HepG2 (cell line): ENCODE measurements around the gene METAP1D. TPM values are rescaled to one million over a fixed set of nuclear protein-coding genes. Genes with fewer than 3 reads are reported as not detected.
A peak's percentile ranks its signal among the peaks of the same experiment; 100 is the strongest.

Experiments used
- DZIP1 ChIP-seq: sonication (generic); formaldehyde crosslinking; IDR thresholded peaks from 2 replicates; pipeline ENCODE4 v1.5.0; 2020; ENCODE audit warnings: mild to moderate bottlenecking, missing genetic modification reagents
- FOXJ3 ChIP-seq: sonication (generic); formaldehyde crosslinking; IDR thresholded peaks from 2 replicates; pipeline ENCODE4 v1.4.0; 2020; ENCODE audit warnings: missing genetic modification reagents, mild to moderate bottlenecking, borderline replicate concordance
- HMG20A ChIP-seq: IDR thresholded peaks from 2 replicates; pipeline ENCODE4 v1.6.1; 2016; ENCODE audit warnings: borderline replicate concordance
- HNF4A ChIP-seq: sonication (generic); formaldehyde crosslinking; IDR thresholded peaks from 2 replicates; pipeline ENCODE4 v1.4.0; 2020; ENCODE audit warnings: missing genetic modification reagents
- KLF15 ChIP-seq: sonication (generic); formaldehyde crosslinking; IDR thresholded peaks from 2 replicates; pipeline ENCODE4 v1.8.1; 2023; ENCODE audit warnings: borderline replicate concordance, mild to moderate bottlenecking, inconsistent platforms, missing genetic modification reagents, mixed read lengths
- SRSF4 ChIP-seq: fragments of 200-400 bp; formaldehyde crosslinking; IDR thresholded peaks from one replicate; pipeline ENCODE4 v1.6.1; 2018; ENCODE audit warnings: mild to moderate bottlenecking, low read depth, low read length, moderate library complexity; ENCODE audit not compliant: poor library complexity, severe bottlenecking
- TBX3 ChIP-seq: fragments of 450-650 bp; IDR thresholded peaks from 2 replicates; pipeline ENCODE4 v1.6.1; 2017; ENCODE audit warnings: antibody characterized with exemption, mild to moderate bottlenecking, inconsistent platforms, borderline replicate concordance
- TRIM24 ChIP-seq: sonication (generic); formaldehyde crosslinking; IDR thresholded peaks from 2 replicates; pipeline ENCODE4 v1.8.0; 2022; ENCODE audit warnings: mild to moderate bottlenecking, missing genetic modification reagents
- ZFY ChIP-seq: sonication (generic); formaldehyde crosslinking; IDR thresholded peaks from 2 replicates; pipeline ENCODE4 v1.4.0; 2020; ENCODE audit warnings: missing genetic modification reagents
- ZKSCAN8 ChIP-seq: IDR thresholded peaks from 2 replicates; pipeline ENCODE4 v1.6.1; 2016; ENCODE audit warnings: borderline replicate concordance, missing genetic modification reagents, missing compliant biosample characterization
- ZNF138 ChIP-seq: sonication (generic); formaldehyde crosslinking; IDR thresholded peaks from 2 replicates; pipeline ENCODE4 v1.5.0; 2020; ENCODE audit warnings: mild to moderate bottlenecking, low read depth, missing genetic modification reagents
- ZNF274 ChIP-seq: sonication (generic); formaldehyde crosslinking; IDR thresholded peaks from 2 replicates; pipeline ENCODE4 v1.5.1; 2020; ENCODE audit warnings: mild to moderate bottlenecking, missing genetic modification reagents
- ZNF451 ChIP-seq: sonication (generic); formaldehyde crosslinking; IDR thresholded peaks from 2 replicates; pipeline ENCODE4 v1.5.0; 2020; ENCODE audit warnings: mild to moderate bottlenecking, missing genetic modification reagents
- ZNF547 ChIP-seq: sonication (generic); formaldehyde crosslinking; IDR thresholded peaks from 2 replicates; pipeline ENCODE4 v1.5.1; 2020; ENCODE audit warnings: mild to moderate bottlenecking, missing genetic modification reagents
- ZNF569 ChIP-seq: sonication (generic); formaldehyde crosslinking; IDR thresholded peaks from 2 replicates; pipeline ENCODE4 v1.5.0; 2020; ENCODE audit warnings: mild to moderate bottlenecking, missing genetic modification reagents, moderate library complexity, borderline replicate concordance
- ZNF709 ChIP-seq: sonication (generic); formaldehyde crosslinking; IDR thresholded peaks from 2 replicates; pipeline ENCODE4 v1.5.0; 2020; ENCODE audit warnings: mild to moderate bottlenecking, missing genetic modification reagents
- ZNF839 ChIP-seq: sonication (generic); formaldehyde crosslinking; IDR thresholded peaks from 2 replicates; pipeline ENCODE4 v1.4.0; 2020; ENCODE audit warnings: missing genetic modification reagents, mild to moderate bottlenecking, borderline replicate concordance
- polyA plus RNA-seq, 8 experiments: library from polyadenylated mRNA; depleted of rRNA in 3 of 8; stranded (reverse) in 7 of 8; unstranded in 1 of 8; fragments of >200 nt; fragmentation: Illumina TruSeq in 4 of 8; extraction: Trizol in 4 of 8; gene quantifications; 2 replicates each; pipeline versions ENCODE4 v1.2.1 to v1.2.3, GENCODE V29; 2011 to 2016; ENCODE audit warnings: low read depth in 4 of 8, missing spikeins in 1 of 8, mixed read lengths in 1 of 8; ENCODE audit not compliant: insufficient read depth in 1 of 8
- total RNA-seq, 5 experiments: library from RNA; depleted of rRNA; stranded (reverse); fragments of >200 nt; fragmentation: Illumina TruSeq; extraction: Trizol; gene quantifications; 2 replicates each; pipeline ENCODE4 v1.2.3, GENCODE V29; 2016; ENCODE audit warnings: low read depth in 1 of 5
- TF ChIP-seq, protein P1 (sequence below): sonication (generic); formaldehyde crosslinking; IDR thresholded peaks from 2 replicates; pipeline ENCODE4 v1.8.1; 2023; ENCODE audit warnings: mild to moderate bottlenecking, inconsistent platforms, moderate library complexity, missing genetic modification reagents, borderline replicate concordance
- TF ChIP-seq, protein P2 (sequence below): sonication (generic); formaldehyde crosslinking; IDR thresholded peaks from 2 replicates; pipeline ENCODE4 v1.4.0; 2020; ENCODE audit warnings: missing genetic modification reagents
- TF ChIP-seq, protein P3 (sequence below): sonication (generic); formaldehyde crosslinking; IDR thresholded peaks from 2 replicates; pipeline ENCODE4 v1.8.1; 2023; ENCODE audit warnings: mild to moderate bottlenecking, moderate library complexity, missing genetic modification reagents
- TF ChIP-seq, protein P4 (sequence below): sonication (generic); formaldehyde crosslinking; IDR thresholded peaks from 2 replicates; pipeline ENCODE4 v1.5.0; 2020; ENCODE audit warnings: missing genetic modification reagents

METAP1D gene
- total and polyA plus RNA-seq, 2 of the 13 experiments (the other 11 are each of a cell fraction or from before 2014, with no cell fraction given) = 14.7 to 21.6 TPM

DNA sequence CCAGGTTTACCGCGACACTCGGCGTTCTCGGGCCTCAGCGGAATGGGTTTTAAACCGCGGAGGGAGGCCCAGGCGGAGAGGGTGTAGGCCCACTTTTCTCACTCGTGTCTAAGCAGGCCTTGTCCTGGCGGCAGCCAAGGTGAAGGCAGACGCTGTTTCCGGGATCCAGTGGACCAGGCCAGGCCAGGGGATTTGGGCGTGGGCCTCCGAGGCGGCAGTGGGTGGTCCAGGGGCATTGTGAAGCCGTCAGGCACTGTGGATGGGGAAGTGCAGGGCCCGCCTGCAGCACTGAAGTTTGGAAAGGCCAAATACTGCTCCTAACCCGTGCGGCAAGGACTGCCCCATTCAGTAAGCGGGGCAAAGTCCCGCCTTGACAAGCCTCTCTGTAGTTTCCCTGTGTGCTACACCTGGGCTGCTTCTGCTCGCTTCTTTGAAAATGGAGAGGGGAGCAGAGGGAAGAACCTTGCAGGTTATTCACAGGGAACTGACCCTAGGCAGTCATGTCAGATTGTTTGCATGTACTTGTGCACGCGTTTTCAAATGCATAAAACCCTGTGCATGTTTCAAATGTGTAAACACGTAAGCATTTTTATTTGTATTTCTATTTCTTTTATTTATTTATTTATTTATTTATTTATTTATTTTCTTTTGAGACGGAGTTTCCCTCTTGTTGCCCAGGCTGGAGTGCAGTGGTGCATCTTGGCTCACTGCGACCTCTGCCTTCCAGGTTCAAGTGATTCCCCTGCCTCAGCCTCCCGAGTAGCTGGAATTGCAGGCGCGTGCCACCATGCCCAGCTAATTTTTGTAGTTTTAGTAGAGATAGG is 110.4 kb downstream of the METAP1D start (continued):
- TF ChIP-seq, protein P1, sequence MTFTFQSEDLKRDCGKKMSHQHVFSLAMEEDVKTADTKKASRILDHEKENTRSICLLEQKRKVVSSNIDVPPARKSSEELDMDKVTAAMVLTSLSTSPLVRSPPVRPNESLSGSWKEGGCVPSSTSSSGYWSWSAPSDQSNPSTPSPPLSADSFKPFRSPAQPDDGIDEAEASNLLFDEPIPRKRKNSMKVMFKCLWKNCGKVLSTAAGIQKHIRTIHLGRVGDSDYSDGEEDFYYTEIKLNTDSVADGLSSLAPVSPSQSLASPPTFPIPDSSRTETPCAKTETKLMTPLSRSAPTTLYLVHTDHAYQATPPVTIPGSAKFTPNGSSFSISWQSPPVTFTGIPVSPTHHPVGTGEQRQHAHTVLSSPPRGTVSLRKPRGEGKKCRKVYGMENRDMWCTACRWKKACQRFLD (CRISPR knock-in tag) = 0 out of 2 replicates have a peak, but pooled peaks have one; percentile 50
- TF ChIP-seq ZNF451 (0 out of 2 replicates have a peak, but pooled peaks have one; percentile 41), ZNF839 (CRISPR knock-in tag) (no peak), DZIP1 (no peak), KLF15 (CRISPR knock-in tag) (no peak), ZNF274 (CRISPR knock-in tag) (0 out of 2 replicates have a peak, but pooled peaks have one; percentile 33), HNF4A (CRISPR knock-in tag) (peak; percentile 38; the same call in 1 of the 2 replicates), SRSF4 (no peak), FOXJ3 (no peak), TBX3 (no peak), ZNF709 (CRISPR knock-in tag) (no peak), TRIM24 (no peak), ZNF569 (CRISPR knock-in tag) (no peak), HMG20A (CRISPR knock-in tag) (no peak), ZNF138 (no peak), ZFY (peak; percentile 61; the same call in 1 of the 2 replicates), ZNF547 (no peak), ZKSCAN8 (no peak)
- TF ChIP-seq, protein P2, sequence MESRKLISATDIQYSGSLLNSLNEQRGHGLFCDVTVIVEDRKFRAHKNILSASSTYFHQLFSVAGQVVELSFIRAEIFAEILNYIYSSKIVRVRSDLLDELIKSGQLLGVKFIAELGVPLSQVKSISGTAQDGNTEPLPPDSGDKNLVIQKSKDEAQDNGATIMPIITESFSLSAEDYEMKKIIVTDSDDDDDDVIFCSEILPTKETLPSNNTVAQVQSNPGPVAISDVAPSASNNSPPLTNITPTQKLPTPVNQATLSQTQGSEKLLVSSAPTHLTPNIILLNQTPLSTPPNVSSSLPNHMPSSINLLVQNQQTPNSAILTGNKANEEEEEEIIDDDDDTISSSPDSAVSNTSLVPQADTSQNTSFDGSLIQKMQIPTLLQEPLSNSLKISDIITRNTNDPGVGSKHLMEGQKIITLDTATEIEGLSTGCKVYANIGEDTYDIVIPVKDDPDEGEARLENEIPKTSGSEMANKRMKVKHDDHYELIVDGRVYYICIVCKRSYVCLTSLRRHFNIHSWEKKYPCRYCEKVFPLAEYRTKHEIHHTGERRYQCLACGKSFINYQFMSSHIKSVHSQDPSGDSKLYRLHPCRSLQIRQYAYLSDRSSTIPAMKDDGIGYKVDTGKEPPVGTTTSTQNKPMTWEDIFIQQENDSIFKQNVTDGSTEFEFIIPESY (CRISPR knock-in tag) = peak; percentile 87
- TF ChIP-seq, protein P3, sequence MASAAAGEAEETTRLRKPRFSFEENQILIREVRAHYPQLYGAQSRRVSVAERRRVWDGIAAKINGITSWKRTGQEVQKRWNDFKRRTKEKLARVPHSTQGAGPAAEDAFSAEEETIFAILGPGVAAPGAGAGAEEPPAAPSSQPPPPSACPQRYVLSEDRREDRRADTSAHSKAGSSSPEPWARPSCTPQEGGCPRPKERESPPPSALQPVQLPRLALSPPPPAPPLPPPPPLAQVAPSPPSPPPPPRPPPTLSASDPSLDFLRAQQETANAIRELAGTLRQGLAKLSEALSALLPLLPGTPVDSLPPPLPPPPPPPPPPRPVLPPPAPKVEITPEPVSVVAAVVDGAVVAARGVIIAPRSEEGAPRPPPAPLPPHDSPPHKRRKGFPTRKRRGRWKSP (CRISPR knock-in tag) = no peak
- TF ChIP-seq, protein P4, sequence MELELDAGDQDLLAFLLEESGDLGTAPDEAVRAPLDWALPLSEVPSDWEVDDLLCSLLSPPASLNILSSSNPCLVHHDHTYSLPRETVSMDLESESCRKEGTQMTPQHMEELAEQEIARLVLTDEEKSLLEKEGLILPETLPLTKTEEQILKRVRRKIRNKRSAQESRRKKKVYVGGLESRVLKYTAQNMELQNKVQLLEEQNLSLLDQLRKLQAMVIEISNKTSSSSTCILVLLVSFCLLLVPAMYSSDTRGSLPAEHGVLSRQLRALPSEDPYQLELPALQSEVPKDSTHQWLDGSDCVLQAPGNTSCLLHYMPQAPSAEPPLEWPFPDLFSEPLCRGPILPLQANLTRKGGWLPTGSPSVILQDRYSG (CRISPR knock-in tag) = no peak
